ENCODE results near the gene C1QTNF1.

Gene C1QTNF1

GRCh38 chr17:79051306-79051705 is 27.3 kb downstream of the C1QTNF1 start:
- DNase-seq (ENCODE audit: extremely low read depth, low read depth): no peak
- H3K4me3 ChIP-seq (replicated peaks; ENCODE audit: low read depth, low read length): no peak overlapping the region
- TF ChIP-seq CTCF (IDR thresholded peaks at IDR 0.05; ENCODE audit: low read depth, low read length, missing control alignments): no peak

DNA sequence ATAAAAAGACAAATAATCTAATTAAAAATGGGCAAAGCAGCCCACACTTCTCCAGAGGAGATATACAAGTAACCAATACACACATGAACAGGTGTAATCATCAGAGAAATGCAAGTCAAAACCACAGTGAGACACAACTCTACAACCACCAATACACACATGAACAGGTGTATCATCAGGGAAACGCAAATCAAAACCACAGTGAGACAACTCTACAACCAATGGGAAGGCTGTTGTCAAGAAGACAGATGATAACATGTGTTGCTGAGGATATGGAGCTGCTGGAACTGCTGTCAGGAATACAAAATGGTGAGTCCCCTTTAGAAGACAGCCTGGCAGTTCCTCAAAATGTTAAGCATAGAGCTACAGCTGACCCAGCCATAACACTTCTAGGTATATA is 28.2 kb downstream of the C1QTNF1 start:
- H3K4me3 ChIP-seq (replicated peaks; ENCODE audit: low read depth, low read length): no peak overlapping the region
- DNase-seq (ENCODE audit: extremely low read depth, low read depth): no peak
- TF ChIP-seq CTCF (IDR thresholded peaks at IDR 0.05; ENCODE audit: low read depth, low read length, missing control alignments): no peak

DNA sequence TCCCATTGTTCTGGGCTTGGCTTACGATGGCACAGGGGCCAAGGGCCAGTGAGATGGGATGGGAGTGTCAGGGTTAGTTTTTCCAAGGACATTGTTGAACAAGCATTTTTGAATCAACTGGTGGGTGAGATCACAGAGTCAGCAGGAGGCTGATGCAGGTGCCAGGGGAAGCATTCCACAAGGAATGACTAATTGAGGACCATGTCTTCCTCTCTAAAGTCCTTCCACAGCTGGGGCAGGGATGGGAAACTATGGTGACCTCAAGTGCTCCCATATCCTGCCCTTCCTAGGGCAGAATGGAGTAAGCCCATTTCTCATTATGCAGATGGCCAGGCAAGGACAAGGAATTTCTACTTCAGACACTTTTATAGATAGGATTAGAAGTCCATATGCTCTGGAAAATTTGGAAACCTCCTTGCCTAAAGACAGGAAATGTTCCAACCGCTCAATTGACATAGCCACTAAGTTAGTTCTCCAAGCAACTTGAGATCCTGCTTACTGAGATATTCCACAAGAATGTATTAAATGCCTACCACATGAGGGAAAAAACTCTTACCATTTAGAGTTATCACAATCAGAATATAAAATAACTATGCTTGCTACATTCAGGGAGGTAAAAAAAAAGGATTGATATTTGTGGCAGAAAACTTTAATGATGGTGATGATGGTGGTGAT is 29.4 kb downstream of the C1QTNF1 start:
- no peak for DNase-seq (ENCODE audit: extremely low read depth, low read depth)

GRCh38 chr17:79054200-79054960 is 30.4 kb downstream of the C1QTNF1 start:
- no peak overlapping the region for H3K4me3 ChIP-seq (replicated peaks; ENCODE audit: low read depth, low read length)
- DNase-seq (ENCODE audit: extremely low read depth, low read depth): no peak
- no peak for TF ChIP-seq CTCF (IDR thresholded peaks at IDR 0.05; ENCODE audit: low read depth, low read length, missing control alignments)

More for the DNA sequence above, 29.4 kb downstream of the C1QTNF1 start:
- no peak overlapping the region for H3K4me3 ChIP-seq (replicated peaks; ENCODE audit: low read depth, low read length)
- TF ChIP-seq CTCF (IDR thresholded peaks at IDR 0.05; ENCODE audit: low read depth, low read length, missing control alignments): no peak

- TF ChIP-seq CTCF (IDR thresholded peaks at IDR 0.05; ENCODE audit: low read depth, low read length, missing control alignments): no peak
- DNase-seq (ENCODE audit: extremely low read depth, low read depth): no peak
- no peak overlapping the region for H3K4me3 ChIP-seq (replicated peaks; ENCODE audit: low read depth, low read length)
Observed at GRCh38 chr17:79055197-79055596, 31.2 kb downstream of the C1QTNF1 start.

GRCh38 chr17:79057737-79058385 is 33.9 kb downstream of the C1QTNF1 start:
- no peak overlapping the region for H3K4me3 ChIP-seq (replicated peaks; ENCODE audit: low read depth, low read length)
- no peak for DNase-seq (ENCODE audit: extremely low read depth, low read depth)
- TF ChIP-seq CTCF (IDR thresholded peaks at IDR 0.05; ENCODE audit: low read depth, low read length, missing control alignments): no peak
